ENCODE measurements around the gene DNAH17.
A peak's percentile ranks its signal among the peaks of the same experiment; 100 is the strongest.

The DNAH17 gene

GRCh38 chr17:78392295-78392694 lies 184.9 kb downstream of the DNAH17 start:
- no peak for TF ChIP-seq CTCF (IDR thresholded peaks at IDR 0.05; ENCODE audit: low read depth, low read length)
- DNase-seq = no peak
- H3K9me3 ChIP-seq (ENCODE audit: severe bottlenecking) = no peaks in the 10 kb centered on the region
- H3K36me3 ChIP-seq = peaks cover 41% of the 10 kb centered on the region
- H3K27me3 ChIP-seq (ENCODE audit: insufficient read depth, low read depth, severe bottlenecking) = no peaks in the 10 kb centered on the region
- no peak overlapping the region for H3K4me3 ChIP-seq (ENCODE audit: low read depth, low read length)
- H3K27ac ChIP-seq = no peak overlapping the region

GRCh38 chr17:78391843-78392242 lies 185.4 kb downstream of the DNAH17 start:
- H3K36me3 ChIP-seq = peaks cover 39% of the 10 kb centered on the region
- no peak overlapping the region for H3K27ac ChIP-seq
- TF ChIP-seq CTCF (IDR thresholded peaks at IDR 0.05; ENCODE audit: low read depth, low read length) = no peak
- DNase-seq = no peak
- no peaks in the 10 kb centered on the region for H3K9me3 ChIP-seq (ENCODE audit: severe bottlenecking)
- H3K27me3 ChIP-seq (ENCODE audit: insufficient read depth, low read depth, severe bottlenecking) = no peaks in the 10 kb centered on the region
- no peak overlapping the region for H3K4me3 ChIP-seq (ENCODE audit: low read depth, low read length)

- Histone ChIP-seq H3K36me3 (peaks cover 31% of the 10 kb centered on the region), H3K27me3 (ENCODE audit: insufficient read depth, low read depth, severe bottlenecking) (no peaks in the 10 kb centered on the region), H3K4me3 (ENCODE audit: low read depth, low read length) (no peak overlapping the region), H3K27ac (no peak overlapping the region), H3K9me3 (ENCODE audit: severe bottlenecking) (no peaks in the 10 kb centered on the region)
- no peak for TF ChIP-seq CTCF (IDR thresholded peaks at IDR 0.05; ENCODE audit: low read depth, low read length)
- DNase-seq = no peak
Measured at GRCh38 chr17:78391051-78391431, 186.2 kb downstream of the DNAH17 start.

GRCh38 chr17:78390241-78391050 lies 186.8 kb downstream of the DNAH17 start:
- peak; percentile 53 for DNase-seq
- Histone ChIP-seq H3K27ac (no peak overlapping the region), H3K4me3 (ENCODE audit: low read depth, low read length) (no peak overlapping the region), H3K27me3 (ENCODE audit: insufficient read depth, low read depth, severe bottlenecking) (no peaks in the 10 kb centered on the region), H3K9me3 (ENCODE audit: severe bottlenecking) (no peaks in the 10 kb centered on the region), H3K36me3 (peaks cover 25% of the 10 kb centered on the region)
- TF ChIP-seq CTCF (IDR thresholded peaks at IDR 0.05; ENCODE audit: low read depth, low read length) = no peak; the same call in 1 of the 2 replicates

- TF ChIP-seq CTCF (IDR thresholded peaks at IDR 0.05; ENCODE audit: low read depth, low read length) = no peak
- DNase-seq = no peak
- Histone ChIP-seq H3K9me3 (ENCODE audit: severe bottlenecking) (no peaks in the 10 kb centered on the region), H3K27me3 (ENCODE audit: insufficient read depth, low read depth, severe bottlenecking) (no peaks in the 10 kb centered on the region), H3K27ac (no peak overlapping the region), H3K4me3 (ENCODE audit: low read depth, low read length) (no peak overlapping the region), H3K36me3 (peaks cover 26% of the 10 kb centered on the region)
Measured at GRCh38 chr17:78387977-78388941, 188.9 kb downstream of the DNAH17 start.

All from WERI-Rb-1 (cell line).